GM18907 (cell line): Measurements from ENCODE around the gene MDH1.
"Not testable (repeated sequence)": the region's sequence is repeated elsewhere in the genome, so short reads cannot be mapped to it uniquely, and the experiment has no call there.

Experiments used
- ATAC-seq: cut with Tn5 transposase; IDR thresholded peaks from one replicate; pipeline ENCODE4 v1.9.1; 2021; ENCODE audit warnings: mild to moderate bottlenecking, moderate library complexity; ENCODE audit not compliant: unreplicated experiment

Gene MDH1

DNA sequence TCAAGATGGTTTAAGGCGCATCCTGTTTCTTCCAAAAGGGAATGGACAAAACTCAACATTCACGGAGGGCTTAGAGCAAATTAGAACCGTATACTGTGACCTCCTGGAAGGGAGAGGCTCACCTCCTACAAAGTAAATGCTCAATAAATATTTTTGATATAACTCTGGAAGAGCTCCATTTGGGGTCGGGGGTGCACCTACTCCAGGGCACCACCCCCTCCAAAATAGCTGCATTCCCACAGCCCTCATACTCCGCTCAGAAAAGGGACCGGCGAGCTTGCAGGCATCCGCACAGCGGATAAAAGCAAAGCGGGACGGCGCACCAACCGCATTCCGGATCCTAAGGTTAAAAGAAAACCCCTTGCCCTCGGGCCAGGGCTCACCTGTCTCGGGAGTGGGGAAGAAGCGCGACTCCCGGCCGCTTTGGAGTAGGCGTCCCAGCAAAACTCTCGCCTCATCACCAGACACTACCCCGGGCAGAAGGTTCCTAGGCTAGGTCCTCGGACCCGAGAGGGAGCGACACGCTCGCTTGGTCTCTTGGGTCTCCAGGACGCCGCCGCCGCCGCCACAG lies 864 bp upstream of the MDH1 start:
- peak; percentile 3 for ATAC-seq

DNA sequence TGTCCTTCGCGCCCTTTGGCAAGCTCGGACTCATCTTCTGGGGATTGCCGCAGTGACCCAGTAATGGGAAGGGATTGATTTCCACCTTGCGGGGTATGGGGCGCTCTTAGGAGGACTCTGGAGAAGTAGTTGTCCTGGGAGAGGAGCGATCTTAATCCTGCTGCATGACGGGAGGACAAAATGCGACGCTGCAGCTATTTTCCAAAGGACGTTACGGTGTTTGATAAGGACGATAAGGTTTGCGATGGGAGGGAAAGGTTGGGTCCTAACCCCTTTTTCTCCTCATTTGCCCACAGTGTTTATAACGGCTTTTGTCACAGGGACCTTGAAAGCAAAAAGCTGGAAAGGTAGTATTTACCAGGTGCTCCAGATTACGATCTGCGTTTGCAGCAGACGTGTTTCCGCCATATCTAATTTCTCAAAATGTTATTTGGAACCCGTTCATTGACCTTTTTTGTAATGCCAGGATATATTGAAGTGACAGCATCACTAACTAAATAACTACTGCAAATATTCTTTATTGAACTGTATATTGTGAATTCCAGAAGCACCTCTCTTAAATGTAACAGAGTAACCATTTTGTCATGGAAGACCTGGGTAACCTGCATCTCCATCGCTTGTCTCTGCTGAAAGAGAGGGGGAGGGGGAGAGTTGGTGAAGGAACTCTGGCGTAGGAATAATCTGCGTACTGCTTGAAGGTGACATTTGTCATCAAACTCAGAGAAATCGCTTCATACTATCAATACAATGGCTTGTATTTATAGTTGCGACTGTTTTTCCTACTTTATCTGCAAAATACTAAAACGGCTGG lies 590 bp downstream of the MDH1 start:
- ATAC-seq = peak; percentile 15

DNA sequence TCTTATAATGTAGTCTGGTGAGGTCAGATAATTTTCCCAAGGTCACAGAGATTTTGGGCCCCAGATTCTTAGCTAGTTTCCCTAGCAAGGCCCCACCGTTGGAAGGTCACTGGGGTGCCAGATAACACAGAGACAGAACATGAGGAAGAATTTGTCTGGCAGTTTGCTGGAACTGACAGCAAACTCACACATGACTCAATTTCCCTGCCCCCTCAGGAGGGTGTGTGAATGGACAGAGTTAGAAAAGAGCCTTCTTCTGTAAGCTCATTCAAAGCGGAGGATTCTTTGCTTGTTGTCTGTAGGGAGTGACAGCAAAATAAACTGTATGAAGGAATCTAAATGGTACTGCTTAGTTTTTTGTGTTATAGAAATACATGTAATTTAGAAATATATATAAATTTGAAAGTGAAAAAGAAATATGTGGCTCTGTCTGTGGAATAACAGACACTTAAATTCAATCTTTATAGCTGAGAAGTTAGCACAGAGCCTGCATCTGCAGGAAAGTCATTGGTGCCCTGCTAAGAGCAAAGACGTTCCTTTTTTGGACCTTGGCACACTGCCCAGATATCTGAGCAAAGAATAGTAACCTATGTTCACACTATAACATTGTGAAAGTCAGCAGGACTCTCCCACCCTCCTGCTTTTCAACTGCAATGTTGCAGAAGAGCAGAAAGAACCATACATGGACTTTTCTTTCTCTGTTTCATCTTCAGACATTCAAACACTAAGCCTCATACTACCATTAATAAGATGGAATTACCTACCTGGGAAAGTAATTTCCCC lies 2.1 kb downstream of the MDH1 start:
- ATAC-seq = no peak

DNA sequence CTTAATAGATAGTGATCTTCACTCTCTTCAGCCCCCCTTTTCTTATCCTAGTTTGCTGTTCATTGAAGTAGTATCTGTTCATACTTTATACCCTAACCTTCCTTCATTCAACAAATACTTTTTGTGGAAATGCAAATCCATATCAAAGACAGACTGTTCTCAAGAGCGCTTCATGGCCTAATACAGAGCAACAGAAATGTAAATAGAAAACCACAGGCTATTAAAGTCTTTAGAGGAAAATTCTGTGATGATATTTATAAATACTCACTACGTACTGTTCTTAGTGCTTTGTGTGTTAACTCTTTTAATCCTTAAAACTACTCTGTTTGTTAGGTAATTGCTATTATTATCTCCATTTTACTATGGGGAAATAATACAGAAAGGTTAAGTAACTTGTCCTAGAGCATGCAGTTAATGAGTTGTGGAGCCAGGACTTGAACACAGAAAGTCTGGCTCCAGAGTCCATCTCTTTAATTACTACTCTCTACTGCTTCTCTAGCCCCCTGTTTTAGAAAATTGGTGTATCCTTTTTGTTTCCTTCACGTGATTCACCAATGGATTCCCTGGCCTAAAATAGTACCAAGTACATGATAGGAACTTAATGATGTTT lies 2.9 kb downstream of the MDH1 start:
- no peak for ATAC-seq

DNA sequence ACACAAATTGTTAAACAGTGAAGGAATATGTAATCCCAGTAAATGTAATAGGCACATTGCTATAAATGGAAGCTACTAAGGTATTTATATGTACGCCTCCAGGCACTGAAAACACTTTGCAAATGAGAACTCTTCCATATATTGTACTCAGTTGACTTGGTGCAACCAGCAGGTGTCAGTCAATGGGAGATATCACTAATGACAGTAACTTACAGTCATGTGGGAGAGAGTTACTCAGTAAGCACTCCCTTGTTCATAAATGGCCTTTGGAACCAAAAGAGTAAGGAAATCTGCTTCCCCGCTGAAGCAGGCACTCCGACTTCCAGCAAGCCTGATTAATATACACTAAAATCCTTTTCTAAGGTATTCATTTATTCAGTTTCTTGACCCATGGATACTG lies 5.9 kb downstream of the MDH1 start:
- ATAC-seq = no peak

DNA sequence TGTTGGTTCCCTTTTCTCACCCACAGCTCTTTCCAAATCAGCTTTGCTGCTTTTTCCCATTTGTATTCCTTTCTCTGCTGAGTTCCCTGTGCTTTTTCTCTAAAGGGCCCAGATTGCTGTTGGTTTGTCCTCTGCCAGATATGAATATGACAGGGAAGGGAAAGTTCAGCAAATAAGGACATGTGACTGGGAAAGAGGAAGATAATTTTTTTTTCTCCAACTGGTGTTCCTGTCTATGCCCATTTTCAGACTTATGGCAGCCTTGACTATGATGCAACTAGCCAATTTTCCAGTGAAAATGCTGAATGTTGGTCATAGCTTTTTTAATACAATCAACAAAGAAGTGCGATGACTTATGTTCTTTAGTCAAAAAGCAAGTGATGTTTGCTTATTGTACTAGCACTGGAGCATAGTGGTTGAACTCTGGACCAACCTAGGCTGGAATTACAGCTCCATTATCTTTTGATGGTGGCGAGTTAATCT lies 7.7 kb downstream of the MDH1 start:
- ATAC-seq = no peak

DNA sequence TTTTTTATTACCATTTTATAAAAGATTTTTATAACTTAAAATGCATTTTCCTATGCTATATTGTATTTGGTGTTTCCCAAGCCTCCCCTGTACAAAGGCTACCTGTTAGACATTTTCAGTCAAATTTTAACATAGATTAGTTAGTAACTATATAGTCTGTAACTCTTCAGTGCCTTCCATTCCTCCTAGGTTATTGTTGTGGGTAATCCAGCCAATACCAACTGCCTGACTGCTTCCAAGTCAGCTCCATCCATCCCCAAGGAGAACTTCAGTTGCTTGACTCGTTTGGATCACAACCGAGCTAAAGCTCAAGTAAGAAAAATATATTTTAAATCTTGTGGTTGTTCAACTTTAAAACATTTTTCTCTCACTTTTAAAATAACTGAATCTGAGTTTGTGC lies 10.2 kb downstream of the MDH1 start:
- ATAC-seq = no peak

DNA sequence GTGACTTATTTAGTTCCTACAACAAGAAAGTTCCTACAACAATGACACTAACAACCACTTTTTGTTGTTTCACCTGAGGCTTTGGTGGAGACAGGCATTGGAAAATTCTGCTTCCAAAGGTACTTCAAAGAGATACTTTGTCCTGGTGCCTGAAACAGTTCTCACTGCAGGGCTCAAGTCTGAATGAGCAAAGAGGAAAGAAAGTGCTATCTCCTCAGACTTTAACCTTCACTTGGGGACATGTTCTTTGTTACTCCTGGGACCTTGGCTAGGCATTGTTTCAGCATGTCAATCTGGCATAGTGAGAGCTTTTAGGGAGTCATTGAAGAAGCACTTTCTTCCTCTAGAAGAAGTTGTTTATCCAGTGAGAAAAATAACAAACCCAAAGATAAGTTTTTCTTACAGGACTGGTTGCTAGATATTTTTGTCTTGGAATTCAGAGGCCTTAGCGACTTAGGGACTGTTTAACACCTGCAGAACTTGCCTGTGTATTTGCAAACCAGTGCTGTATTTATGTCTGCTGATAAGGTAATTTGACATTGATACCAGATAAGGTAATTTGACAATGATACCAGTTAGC lies 12.2 kb downstream of the MDH1 start:
- ATAC-seq = no peak

DNA sequence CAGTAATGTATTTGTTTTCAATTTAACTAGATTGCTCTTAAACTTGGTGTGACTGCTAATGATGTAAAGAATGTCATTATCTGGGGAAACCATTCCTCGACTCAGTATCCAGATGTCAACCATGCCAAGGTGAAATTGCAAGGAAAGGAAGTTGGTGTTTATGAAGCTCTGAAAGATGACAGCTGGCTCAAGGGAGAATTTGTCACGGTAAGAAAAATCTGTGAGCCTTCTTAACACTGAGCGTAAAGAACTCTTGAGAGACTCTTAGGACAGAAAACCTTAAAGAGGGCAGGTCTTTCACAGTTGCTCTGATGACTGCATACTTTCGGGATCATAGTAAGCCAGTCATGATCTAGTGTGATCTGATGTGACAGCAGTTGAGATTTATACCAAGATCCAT lies 15.9 kb downstream of the MDH1 start:
- ATAC-seq = no peak

DNA sequence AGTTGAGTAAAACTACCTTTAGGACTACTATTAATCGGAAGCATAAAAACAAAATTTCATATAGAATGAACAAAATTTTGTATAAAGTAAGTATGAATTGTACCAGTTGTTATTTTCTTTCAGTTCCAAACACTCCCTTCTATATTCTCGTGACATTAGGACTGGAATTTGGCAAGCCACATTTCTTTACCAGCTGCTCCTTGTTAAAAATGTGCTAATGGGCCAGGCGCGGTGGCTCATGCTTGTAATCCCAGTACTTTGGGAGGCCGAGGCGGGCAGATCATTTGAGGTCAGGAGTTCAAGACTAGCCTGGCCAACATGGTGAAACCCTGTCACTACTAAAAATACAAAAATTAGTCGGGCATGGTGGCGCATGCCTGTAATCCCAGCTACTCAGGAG lies 20.1 kb downstream of the MDH1 start:
- not testable (repeated sequence) for ATAC-seq

DNA sequence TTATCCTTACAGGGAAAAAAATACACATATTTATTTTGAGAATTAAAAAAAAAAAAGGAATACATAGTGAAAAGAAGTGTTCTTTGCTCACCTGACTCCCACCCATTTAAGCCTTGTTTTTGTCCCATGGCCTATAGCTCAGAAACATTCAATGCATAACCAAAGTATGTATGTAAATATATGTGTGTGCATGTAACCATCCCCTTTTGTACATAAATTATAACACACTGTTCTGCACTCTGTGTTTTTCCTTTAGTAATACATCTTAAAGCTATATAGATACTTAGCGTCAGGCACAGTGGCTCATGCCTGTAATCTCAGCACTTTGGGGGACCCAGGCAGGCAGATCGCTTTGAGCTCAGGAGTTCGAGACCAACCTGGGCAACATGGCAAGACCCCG lies 21.8 kb downstream of the MDH1 start:
- no peak for ATAC-seq

DNA sequence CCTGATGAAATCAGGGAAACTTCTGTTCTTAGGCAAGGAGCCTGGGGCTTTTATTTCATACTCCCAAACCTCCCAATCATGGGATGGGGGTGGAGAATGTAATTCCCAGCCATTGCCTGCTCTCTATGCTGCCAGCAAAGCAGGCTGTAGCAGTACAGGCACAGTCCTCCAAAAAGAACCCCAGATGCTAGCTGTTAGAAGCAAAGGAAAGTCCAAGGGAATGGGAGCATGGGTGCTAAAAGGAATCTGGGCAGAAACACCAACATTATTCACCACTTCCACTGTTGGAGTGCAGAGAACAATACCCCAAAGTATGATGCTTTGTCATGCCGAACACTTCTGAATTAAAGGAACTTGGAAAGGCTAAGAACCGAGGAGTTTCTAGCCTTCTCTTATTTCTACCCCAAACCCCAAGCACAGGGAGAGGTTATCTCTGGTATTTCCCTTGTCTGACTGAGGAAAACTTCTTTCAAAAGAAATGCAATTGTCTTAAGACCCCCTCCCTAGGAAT lies 24.7 kb downstream of the MDH1 start:
- ATAC-seq = no peak

DNA sequence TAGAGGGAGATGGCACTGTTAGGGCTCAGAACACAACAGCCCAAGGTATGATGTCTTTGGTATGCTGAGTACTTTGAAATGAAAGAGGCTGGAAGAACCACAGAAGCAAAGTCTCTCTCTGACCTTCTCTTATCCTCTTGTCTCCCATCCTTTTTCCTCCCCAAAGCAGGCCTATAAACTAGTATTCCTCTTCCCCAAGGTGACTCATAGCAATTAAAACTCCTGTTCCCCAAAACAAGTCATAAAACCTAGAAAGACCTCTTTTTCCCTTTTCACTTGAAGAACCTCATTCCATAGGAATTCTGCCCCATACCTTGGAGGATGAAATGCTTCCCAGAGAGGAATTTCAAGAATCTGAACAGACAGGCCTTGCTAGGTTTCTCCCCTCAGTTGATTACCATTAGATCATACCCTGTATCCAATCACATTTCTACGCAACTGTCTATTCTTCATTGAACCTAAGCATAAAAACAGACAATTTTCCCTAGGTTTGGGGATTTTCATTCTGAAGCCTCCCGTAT lies 25.7 kb downstream of the MDH1 start:
- no peak for ATAC-seq

DNA sequence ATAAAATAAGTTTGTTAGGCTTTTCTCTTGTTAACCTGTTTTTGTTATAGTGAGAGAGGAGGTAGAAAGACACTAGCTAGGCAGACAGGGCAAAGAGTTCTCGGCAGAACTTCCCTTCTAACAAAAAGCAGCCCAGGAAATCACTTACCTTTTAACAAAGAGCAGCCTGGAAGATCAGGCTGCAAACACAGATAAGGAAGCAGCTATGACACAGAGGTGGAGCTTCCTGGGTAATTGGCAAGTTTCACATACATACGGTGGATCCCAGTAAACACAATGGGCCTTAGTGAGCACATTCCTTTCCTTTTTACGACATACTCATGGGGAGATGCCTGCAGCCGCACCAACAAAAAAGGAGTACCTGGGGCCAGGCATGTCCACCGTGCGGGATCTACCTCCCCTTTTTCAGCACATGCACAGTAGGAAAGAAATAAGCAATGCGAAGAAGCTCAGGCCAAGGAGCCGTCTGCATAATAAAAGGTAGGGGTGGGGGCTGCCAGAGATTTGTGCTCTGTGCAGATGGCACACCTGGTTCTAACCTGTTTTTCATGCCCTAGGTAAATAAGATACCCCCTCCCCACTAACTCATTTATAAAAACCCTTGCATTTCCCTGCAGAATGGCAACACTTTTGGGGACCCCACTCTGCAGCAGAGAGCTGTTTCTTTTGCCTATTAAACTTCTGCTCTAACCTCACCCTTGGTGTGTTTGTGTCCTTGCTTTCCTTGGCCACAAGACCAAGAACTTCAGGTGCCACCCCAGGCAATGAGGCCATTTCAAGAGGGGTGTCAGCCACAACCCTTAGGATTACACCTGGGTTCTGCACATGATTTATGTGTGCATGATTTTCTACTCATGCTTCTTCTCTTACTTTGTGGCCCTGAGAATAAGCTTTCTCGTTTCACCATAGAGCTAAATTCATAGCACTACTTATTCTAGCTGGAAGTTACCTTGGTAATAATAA lies 26.5 kb downstream of the MDH1 start:
- no peak for ATAC-seq

DNA sequence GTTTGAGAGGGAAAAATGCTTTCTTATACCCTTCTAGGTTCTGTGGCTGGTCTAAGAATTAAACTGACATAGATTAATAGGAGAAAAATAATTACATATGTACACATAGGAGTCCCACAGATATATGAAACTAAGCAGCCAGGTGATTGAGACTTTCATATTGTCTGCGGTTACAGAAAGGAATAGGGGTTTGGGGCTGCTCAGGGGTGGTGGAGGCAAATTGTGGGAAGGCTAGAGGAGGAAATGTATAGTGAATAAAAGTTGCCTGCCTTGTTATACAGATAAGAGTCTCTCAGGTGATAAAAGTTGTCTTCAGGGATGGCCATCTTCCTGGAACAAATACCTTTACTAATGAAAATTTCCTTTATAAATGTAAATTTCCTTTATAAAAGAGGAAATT lies 28.6 kb downstream of the MDH1 start:
- no peak for ATAC-seq

DNA sequence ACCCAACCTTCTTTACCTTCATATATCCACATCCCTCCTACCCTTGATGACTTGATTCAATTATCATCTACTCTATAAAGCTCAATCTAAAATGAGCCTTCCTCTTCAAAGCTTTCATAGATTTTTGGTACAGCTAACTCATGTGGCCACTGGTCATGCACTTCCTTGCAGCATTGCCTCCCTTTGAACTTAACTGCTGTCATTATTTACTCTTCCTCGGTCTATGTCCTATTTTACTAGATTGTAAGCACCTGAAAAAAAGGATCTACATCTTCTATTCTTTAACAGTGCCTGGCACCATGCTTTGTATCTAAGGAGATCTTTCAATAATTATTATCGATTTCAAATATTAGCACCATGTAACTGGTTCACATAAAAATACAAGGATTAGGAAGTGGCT lies 30.6 kb downstream of the MDH1 start:
- no peak for ATAC-seq

DNA sequence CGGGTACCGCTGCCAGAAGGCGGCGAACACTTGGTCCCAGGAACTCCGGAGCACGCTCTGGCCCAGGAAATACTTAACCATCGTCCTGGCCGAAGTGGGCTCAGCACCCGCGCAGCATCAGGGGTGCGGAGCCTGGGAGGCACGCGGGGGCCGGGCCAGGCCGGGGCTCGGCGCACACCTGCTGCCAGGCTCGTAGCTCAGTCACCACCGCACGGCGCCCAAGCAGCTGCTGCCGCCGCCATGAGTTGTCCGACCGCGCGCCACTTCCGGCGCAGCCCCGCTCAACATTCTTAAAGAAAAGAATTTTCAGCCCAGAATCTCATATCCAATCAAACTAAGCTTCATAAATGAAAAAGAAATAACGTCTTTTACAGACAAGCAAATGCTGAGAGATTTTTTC lies 34.0 kb downstream of the MDH1 start:
- no peak for ATAC-seq

DNA sequence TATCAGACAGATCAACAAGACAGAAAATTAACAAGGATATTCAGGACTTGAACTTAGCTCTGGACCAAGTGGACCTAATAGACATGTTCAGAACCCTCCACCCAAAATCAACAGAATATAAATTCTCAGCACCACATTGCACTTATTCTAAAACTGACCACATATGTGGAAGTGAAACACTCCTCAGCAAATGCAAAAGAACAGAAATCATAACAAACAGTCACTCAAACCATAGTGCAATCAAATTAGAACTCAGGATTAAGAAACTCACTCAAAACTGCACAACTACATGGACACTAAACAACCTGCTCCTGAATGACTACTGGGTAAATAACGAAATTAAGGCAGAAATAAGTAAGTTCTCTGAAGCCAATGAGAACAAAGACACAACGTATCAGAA lies 35.0 kb downstream of the MDH1 start:
- ATAC-seq = not testable (repeated sequence)

DNA sequence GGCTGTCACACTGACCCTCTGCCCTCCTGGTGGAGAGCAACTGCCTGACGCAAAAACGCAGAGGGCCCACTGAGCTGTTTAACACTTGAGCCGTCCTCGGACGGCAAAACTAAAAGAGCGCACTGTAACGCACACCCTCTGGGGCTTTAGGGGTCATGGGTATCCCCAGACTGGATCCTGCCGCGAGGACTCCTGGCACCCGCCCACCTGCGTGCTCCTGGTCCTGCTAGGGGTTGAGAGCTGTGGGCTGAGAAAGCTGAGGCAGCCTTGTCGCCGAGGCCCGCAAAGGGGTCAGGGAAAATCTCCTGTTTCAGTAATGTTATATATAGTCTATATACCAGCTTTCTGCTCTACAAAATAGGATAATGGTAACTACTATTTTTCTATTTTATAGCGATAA lies 39.1 kb downstream of the MDH1 start:
- no peak for ATAC-seq
